K562 (cell line): ENCODE results near the gene COMMD9. TPM values are rescaled to one million over a fixed set of nuclear protein-coding genes. Genes with fewer than 3 reads are reported as not detected.

Experiments
- ATAC-seq: fragments of 200-7000 bp; cut with Tn5 transposase; 3 replicates; pipeline ENCODE4 v1.9.1; 2020; ENCODE audit warnings: moderate library complexity
- BruUV-seq: library from RNA; stranded (reverse); fragments of 400-500 nt; replicated peaks from 2 replicates; lab custom pipeline; 2021; lab: Mats Ljungman, UMichigan
- CTCF ChIA-PET: fragments of 300-600 bp; formaldehyde crosslinking; extraction: SDS; loops from one replicate; lab custom pipeline; 2021; ENCODE audit warnings: low intra/inter-chr PET ratio; lab: Yijun Ruan, JAX
- POLR2A ChIA-PET: fragments of 300-600, 350-650 bp; sonication (Branson Sonifier 250); formaldehyde crosslinking; extraction: SDS; loops from one replicate; lab custom pipeline; 2021; ENCODE audit warnings: antibody characterized with exemption, inconsistent platforms; lab: Yijun Ruan, JAX
- DNase-seq, 4 experiments: peaks; one replicate each; pipeline versions ENCODE4 v3.0.0 to v3.0.0-alpha.2; 2011 to 2018; ENCODE audit warnings: low spot score in 3 of 4, mixed read lengths in 3 of 4; ENCODE audit errors: extremely low read depth in 1 of 4
- FAIRE-seq: peaks from 2 replicates; lab custom pipeline; 2011; peaks lifted over from hg19 to GRCh38; lab: Jason Lieb, UNC
- H2AFZ ChIP-seq: 2 replicates; pipeline ENCODE4 v1.6.0; 2011; ENCODE audit warnings: low read depth, low read length, control low read depth, inconsistent platforms
- H3K27ac ChIP-seq: fragments of 200-600 bp; 3 replicates; pipeline ENCODE4 v1.8.0; 2011; ENCODE audit warnings: low read depth, mild to moderate bottlenecking, control low read depth, inconsistent platforms, low read length, moderate library complexity, mixed read lengths; ENCODE audit errors: extremely low read depth
- H3K27me3 ChIP-seq, 2 experiments: fragments of 300-600 bp in 1 of 2; 2 replicates in 1 of 2; 3 replicates in 1 of 2; pipeline versions ENCODE4 v1.6.0 to v1.8.0; 2011; ENCODE audit warnings: inconsistent platforms in 2 of 2, low read length in 2 of 2, mild to moderate bottlenecking in 1 of 2, mixed read lengths in 1 of 2, moderate library complexity in 1 of 2; ENCODE audit not compliant: control insufficient read depth in 2 of 2, insufficient read depth in 2 of 2
- H3K36me3 ChIP-seq: fragments of 300-600 bp; 3 replicates; pipeline ENCODE4 v1.8.0; 2011; ENCODE audit warnings: mild to moderate bottlenecking, low read length, inconsistent platforms; ENCODE audit not compliant: control insufficient read depth, insufficient read depth
- H3K4me1 ChIP-seq, 2 experiments: fragments of 200-600 bp in 1 of 2; replicated peaks in 1 of 2; 2 replicates in 1 of 2; 3 replicates in 1 of 2; pipeline versions ENCODE4 v1.5.1 to v1.8.0; 2011; ENCODE audit warnings: inconsistent platforms in 2 of 2, low read length in 2 of 2, mild to moderate bottlenecking in 1 of 2, mixed read lengths in 1 of 2, moderate library complexity in 1 of 2; ENCODE audit not compliant: control insufficient read depth in 2 of 2, insufficient read depth in 2 of 2
- H3K4me2 ChIP-seq: 2 replicates; pipeline ENCODE4 v1.6.1; 2011; ENCODE audit warnings: low read length, control low read depth, inconsistent platforms, mixed read lengths; ENCODE audit not compliant: insufficient read depth
- H3K4me3 ChIP-seq: fragments of 200-600 bp; sonication (generic), shearing (Covaris generic); 2 replicates; pipeline ENCODE4 v1.5.1; 2016; ENCODE audit warnings: control low read depth, inconsistent platforms
- H3K79me2 ChIP-seq: fragments of 200-600 bp; 3 replicates; pipeline ENCODE4 v1.8.0; 2011; ENCODE audit warnings: low read length, inconsistent platforms; ENCODE audit not compliant: control insufficient read depth, insufficient read depth
- H3K9ac ChIP-seq, 2 experiments: 2 replicates each; pipeline versions ENCODE4 v1.6.0 to v1.6.1; 2011; ENCODE audit warnings: low read depth in 2 of 2, low read length in 2 of 2, control low read depth in 1 of 2, inconsistent platforms in 1 of 2, mild to moderate bottlenecking in 1 of 2, mixed read lengths in 1 of 2; ENCODE audit not compliant: insufficient read depth in 1 of 2
- H3K9me1 ChIP-seq: one replicate; pipeline ENCODE4 v1.6.0; 2011; ENCODE audit warnings: inconsistent platforms, mild to moderate bottlenecking, low read length, moderate library complexity; ENCODE audit not compliant: control insufficient read depth, insufficient read depth
- H3K9me3 ChIP-seq: replicated peaks from 2 replicates; pipeline ENCODE4 v1.5.1; 2011; ENCODE audit warnings: low read depth, low read length, inconsistent platforms; ENCODE audit not compliant: control insufficient read depth, insufficient read depth
- H4K20me1 ChIP-seq: replicated peaks from 2 replicates; pipeline ENCODE4 v1.6.1; 2011; ENCODE audit warnings: low read length, inconsistent platforms, mixed read lengths; ENCODE audit not compliant: control insufficient read depth, insufficient read depth
- CBX3 ChIP-seq, 2 experiments: IDR thresholded peaks; 1 replicate in 1 of 2; 2 replicates in 1 of 2; pipeline ENCODE4 v1.6.1; 2012; ENCODE audit warnings: inconsistent platforms in 2 of 2, low read length in 2 of 2, borderline replicate concordance in 1 of 2, control low read depth in 1 of 2
- CREB1 ChIP-seq, 2 experiments: sonication (generic) in 1 of 2; formaldehyde crosslinking in 1 of 2; IDR thresholded peaks; 2 replicates each; pipeline versions ENCODE4 v1.6.1 to v1.8.0; 2012 to 2022; ENCODE audit warnings: inconsistent platforms in 1 of 2, mild to moderate bottlenecking in 1 of 2, missing genetic modification reagents in 1 of 2, moderate library complexity in 1 of 2
- FOXP4 ChIP-seq: sonication (generic); formaldehyde crosslinking; IDR thresholded peaks from 2 replicates; pipeline ENCODE4 v1.8.0; 2022; ENCODE audit warnings: mild to moderate bottlenecking, missing genetic modification reagents, borderline replicate concordance
- MBD2 ChIP-seq: sonication (generic); IDR thresholded peaks from 2 replicates; pipeline ENCODE4 v1.6.1; 2016; ENCODE audit warnings: low read depth, borderline replicate concordance
- MCM7 ChIP-seq, 2 experiments: fragments of 450-650 bp; IDR thresholded peaks; 2 replicates each; pipeline ENCODE4 v1.6.1; 2016 to 2018
- MYBL2 ChIP-seq, 2 experiments: fragments of 450-650 bp in 1 of 2; sonication (generic) in 1 of 2; formaldehyde crosslinking in 1 of 2; IDR thresholded peaks; 2 replicates each; pipeline versions ENCODE4 v1.6.1 to v1.8.1; 2017 to 2022; ENCODE audit warnings: borderline replicate concordance in 1 of 2, inconsistent platforms in 1 of 2, low read depth in 1 of 2, mild to moderate bottlenecking in 1 of 2, missing genetic modification reagents in 1 of 2, moderate library complexity in 1 of 2
- RBBP5 ChIP-seq: fragments of 200-600 bp; sonication (generic); IDR thresholded peaks from 2 replicates; pipeline ENCODE4 v1.6.1; 2012; ENCODE audit warnings: borderline replicate concordance, mild to moderate bottlenecking, low read length, control low read depth, inconsistent platforms; ENCODE audit not compliant: insufficient read depth, poor library complexity, severe bottlenecking
- RUNX1 ChIP-seq: sonication (generic); IDR thresholded peaks from 2 replicates; pipeline ENCODE4 v1.6.1; 2016; ENCODE audit warnings: antibody characterized with exemption, low read depth
- STAT6 ChIP-seq: sonication (generic); formaldehyde crosslinking; IDR thresholded peaks from 2 replicates; pipeline ENCODE4 v1.8.1; 2023; ENCODE audit warnings: mild to moderate bottlenecking, missing genetic modification reagents
- TCF7 ChIP-seq: sonication (generic); IDR thresholded peaks from 2 replicates; pipeline ENCODE4 v1.6.1; 2016; ENCODE audit warnings: antibody characterized with exemption, borderline replicate concordance
- THRAP3 ChIP-seq: fragments of 450-650 bp; IDR thresholded peaks from 2 replicates; pipeline ENCODE4 v1.6.1; 2016; ENCODE audit warnings: mild to moderate bottlenecking, inconsistent platforms, borderline replicate concordance
- ZC3H4 ChIP-seq: sonication (generic); formaldehyde crosslinking; IDR thresholded peaks from 2 replicates; pipeline ENCODE4 v1.9.0; 2021; ENCODE audit warnings: missing genetic modification reagents, borderline replicate concordance
- ZNF175 ChIP-seq: fragments of 200-800 bp; sonication (Bioruptor generic); IDR thresholded peaks from 2 replicates; pipeline ENCODE4 v1.6.1; 2016; ENCODE audit warnings: low read depth, mild to moderate bottlenecking, missing genetic modification characterization, missing compliant biosample characterization
- ZNF23 ChIP-seq: fragments of 250-450 bp; sonication (Bioruptor Pico); IDR thresholded peaks from 2 replicates; pipeline ENCODE4 v1.4.0; 2020; ENCODE audit warnings: mild to moderate bottlenecking
- ZNF280B ChIP-seq: fragments of 250-450 bp; sonication (Bioruptor Pico); IDR thresholded peaks from 2 replicates; pipeline ENCODE4 v1.5.1; 2021; ENCODE audit warnings: mild to moderate bottlenecking
- WGBS: fragments of 100-300 bp; shearing (Covaris generic); methylation state at CpG from one replicate; pipeline ENCODE4 v1.1.6; 2016; ENCODE audit warnings: low coverage, mixed read lengths; ENCODE audit not compliant: insufficient coverage; ENCODE audit errors: missing lambda C conversion rate; 5-methylcytosine and 5-hydroxymethylcytosine counted together
- in situ Hi-C: fragments of 300-500 bp; cut with MboI; formaldehyde crosslinking; loops from 4 replicates; pipeline ENCODE4 v1.15.0; 2018; ENCODE audit warnings: inconsistent platforms, mixed read lengths
- intact Hi-C: fragments of 100-400 bp; cut with micrococcal nuclease; formaldehyde crosslinking; loops from 2 replicates; pipeline ENCODE4 v1.14.2; 2022
- polyA plus RNA-seq, 8 experiments: library from polyadenylated mRNA; depleted of rRNA in 4 of 8; stranded (reverse) in 5 of 8; unstranded in 3 of 8; fragments of >200 nt; fragmentation: Nextera tagmentation in 2 of 8; fragmentation: Illumina TruSeq in 1 of 8; extraction: Ambion mirVana in 2 of 8; extraction: Trizol in 1 of 8; gene quantifications; 2 replicates each; pipeline versions ENCODE4 v1.2.1 to v1.2.3, GENCODE V29; 2011 to 2014; ENCODE audit warnings: inconsistent platforms in 1 of 8, missing spikeins in 1 of 8
- total RNA-seq, 7 experiments: library from RNA; depleted of rRNA in 6 of 7; stranded (reverse); fragments of >200 nt in 6 of 7; fragmentation: Illumina TruSeq in 2 of 7; extraction: Trizol in 2 of 7; gene quantifications; 2 replicates each; pipeline versions ENCODE4 v1.2.1 to v1.2.3, GENCODE V29; 2011 to 2021; ENCODE audit warnings: low replicate concordance in 1 of 7

The COMMD9 gene
- total and polyA plus RNA-seq, 9 of the 15 experiments (the other 6 are each of a cell fraction or from before 2014, with no cell fraction given) = 27.3 to 121 (median 48.0) TPM

- no peak for TF ChIP-seq CBX3 (IDR thresholded peaks at IDR 0.05; ENCODE audit: borderline replicate concordance in 1 of 2, low read length in 2 of 2)
- TF ChIP-seq ZNF280B = no peak
- TF ChIP-seq CREB1 (IDR thresholded peaks at IDR 0.05) = no peak
- no peak for TF ChIP-seq CREB1 (CRISPR knock-in tag; IDR thresholded peaks at IDR 0.05)
- no peak for TF ChIP-seq ZNF175 (CRISPR knock-in tag)
- no peak for TF ChIP-seq RUNX1
- TF ChIP-seq MBD2 = no peak
Observed at GRCh38 chr11:36309779-36310178, 20.6 kb upstream of the COMMD9 start (continued).

GRCh38 chr11:36308577-36308976 lies 19.4 kb upstream of the COMMD9 start:
- no peak for FAIRE-seq
- TF ChIP-seq STAT6 (CRISPR knock-in tag) (no peak), ZNF23 (no peak), THRAP3 (no peak), MYBL2 (IDR thresholded peaks at IDR 0.05; ENCODE audit: low read depth) (no peak), MYBL2 (CRISPR knock-in tag; IDR thresholded peaks at IDR 0.05; ENCODE audit: borderline replicate concordance) (no peak), TCF7 (no peak), FOXP4 (CRISPR knock-in tag) (no peak), ZC3H4 (CRISPR knock-in tag) (no peak), RBBP5 (no peak), MCM7 (IDR thresholded peaks at IDR 0.05) (no peak)

More at GRCh38 chr11:36308577-36308976, 19.4 kb upstream of the COMMD9 start:
- H2AFZ ChIP-seq = no peak overlapping the region
- BruUV-seq = no TSS peak
- intact Hi-C loops (loop anchor here (5.0 kb wide), 1 partner anchor 184 kb away; no protein-coding TSS in a partner anchor), in situ Hi-C loops (loop anchor here (5.0 to 10.0 kb wide), 2 partner anchors 184 to 436 kb away; no protein-coding TSS in a partner anchor)
- H3K9me1 ChIP-seq = no peaks in the 10 kb centered on the region
- no peak overlapping the region for H3K4me3 ChIP-seq
- no peak overlapping the region for H3K4me2 ChIP-seq
- no peaks in the 10 kb centered on the region for H3K4me1 ChIP-seq
- ChIA-PET CTCF (no interaction called here), POLR2A (no interaction called here)
- H4K20me1 ChIP-seq = no peaks in the 10 kb centered on the region
- no peak overlapping the region for H3K27ac ChIP-seq
- ATAC-seq (no peak), DNase-seq (no peak)
- no peaks in the 10 kb centered on the region for H3K36me3 ChIP-seq
- H3K27me3 ChIP-seq = no peaks in the 10 kb centered on the region; a peak in 1 of 5 replicates
- 0% methylated on average over 1 of the region's 1 CpG for WGBS
- H3K79me2 ChIP-seq = no peaks in the 10 kb centered on the region
- H3K9me3 ChIP-seq = no peaks in the 10 kb centered on the region
- H3K9ac ChIP-seq = no peak overlapping the region
